ENCODE measurements around the gene ALPI. TPM values are rescaled to one million over a fixed set of nuclear protein-coding genes. Genes with fewer than 3 reads are reported as not detected.
"Not testable (repeated sequence)": the region's sequence is repeated elsewhere in the genome, so short reads cannot be mapped to it uniquely, and the experiment has no call there.

The ALPI gene
- total RNA-seq, 2 experiments from 2014 or later = not detected

DNA sequence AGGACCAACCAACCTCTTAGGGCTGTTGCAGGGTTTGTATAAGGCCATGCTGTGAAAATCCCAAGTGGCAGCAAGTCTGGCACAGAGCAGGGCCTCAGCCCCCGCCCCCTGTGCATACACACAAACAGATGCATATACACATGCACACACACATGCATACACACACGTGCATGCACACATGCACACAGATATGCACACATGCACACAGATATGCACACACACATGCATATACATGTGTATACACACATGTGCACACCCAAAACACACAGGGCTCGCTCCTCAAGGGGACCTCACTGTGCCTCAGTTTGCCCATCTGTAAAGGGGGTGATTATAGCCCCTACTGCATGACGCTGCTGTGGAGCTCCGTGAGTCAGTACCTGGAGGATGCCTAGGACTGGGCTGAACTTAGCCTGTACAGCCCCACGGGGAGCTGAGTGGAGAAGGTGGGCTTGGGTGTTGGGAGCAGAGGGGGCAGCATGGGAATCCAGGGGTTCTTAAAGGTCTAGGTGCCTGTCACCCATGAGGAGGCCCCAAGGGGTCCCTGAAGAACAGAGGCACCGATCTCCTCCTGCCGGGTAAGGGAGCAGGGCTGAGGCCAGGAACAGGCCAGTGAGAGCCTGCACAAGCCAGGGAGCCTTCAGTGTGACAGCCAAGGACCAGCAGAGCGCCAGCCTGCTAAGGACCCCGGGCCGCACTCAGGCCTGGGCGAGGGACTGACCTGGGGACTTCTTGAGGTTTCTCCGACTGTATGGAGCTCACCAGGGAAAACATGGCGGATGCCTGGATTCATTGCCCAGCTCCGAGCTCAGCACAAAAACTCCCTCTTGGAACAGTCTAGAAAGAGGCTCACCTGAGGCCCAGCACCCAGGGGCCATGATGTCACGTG, 24.0 kb upstream of the ALPI start:
- Histone ChIP-seq H3K9me3 (ENCODE audit: control insufficient read depth in 1 of 2, insufficient read depth in 1 of 2, low read length in 2 of 2) (peaks cover 0 to 6% of the 10 kb centered on the region in 2 experiments), H3K4me1 (ENCODE audit: insufficient read depth, low read length) (no peaks in the 10 kb centered on the region), H3K27ac (ENCODE audit: low read depth in 1 of 2, low read length in 2 of 2) (no peak overlapping the region), H3K36me3 (ENCODE audit: insufficient read depth, low read length) (no peaks in the 10 kb centered on the region), H3K4me3 (ENCODE audit: low read length) (no peak overlapping the region), H3K27me3 (ENCODE audit: control insufficient read depth in 1 of 2, insufficient read depth in 2 of 2, low read length in 2 of 2) (peaks cover 0 to 3% of the 10 kb centered on the region in 2 experiments)
- no peaks in the 10 kb centered on the region for H3K4me1 Mint-ChIP-seq (ENCODE audit: low read depth)
- no peak for DNase-seq
- no peaks in the 10 kb centered on the region for H3K27me3 Mint-ChIP-seq
- H3K9me3 Mint-ChIP-seq = no peaks in the 10 kb centered on the region
- intact Hi-C loops (cut with DNase I, micrococcal nuclease) = no loop called here
- no peak overlapping the region for H3K27ac Mint-ChIP-seq
- POLR2A ChIA-PET = no interaction called here
- TF ChIP-seq, protein P1, sequence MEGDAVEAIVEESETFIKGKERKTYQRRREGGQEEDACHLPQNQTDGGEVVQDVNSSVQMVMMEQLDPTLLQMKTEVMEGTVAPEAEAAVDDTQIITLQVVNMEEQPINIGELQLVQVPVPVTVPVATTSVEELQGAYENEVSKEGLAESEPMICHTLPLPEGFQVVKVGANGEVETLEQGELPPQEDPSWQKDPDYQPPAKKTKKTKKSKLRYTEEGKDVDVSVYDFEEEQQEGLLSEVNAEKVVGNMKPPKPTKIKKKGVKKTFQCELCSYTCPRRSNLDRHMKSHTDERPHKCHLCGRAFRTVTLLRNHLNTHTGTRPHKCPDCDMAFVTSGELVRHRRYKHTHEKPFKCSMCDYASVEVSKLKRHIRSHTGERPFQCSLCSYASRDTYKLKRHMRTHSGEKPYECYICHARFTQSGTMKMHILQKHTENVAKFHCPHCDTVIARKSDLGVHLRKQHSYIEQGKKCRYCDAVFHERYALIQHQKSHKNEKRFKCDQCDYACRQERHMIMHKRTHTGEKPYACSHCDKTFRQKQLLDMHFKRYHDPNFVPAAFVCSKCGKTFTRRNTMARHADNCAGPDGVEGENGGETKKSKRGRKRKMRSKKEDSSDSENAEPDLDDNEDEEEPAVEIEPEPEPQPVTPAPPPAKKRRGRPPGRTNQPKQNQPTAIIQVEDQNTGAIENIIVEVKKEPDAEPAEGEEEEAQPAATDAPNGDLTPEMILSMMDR (IDR thresholded peaks at IDR 0.05) = no peak
- CTCF ChIA-PET = no interaction called here
- H3K4me3 Mint-ChIP-seq = no peak overlapping the region
- H3K36me3 Mint-ChIP-seq (ENCODE audit: low read depth) = no peaks in the 10 kb centered on the region
- no peak for ATAC-seq (ENCODE audit: poor library complexity)

DNA sequence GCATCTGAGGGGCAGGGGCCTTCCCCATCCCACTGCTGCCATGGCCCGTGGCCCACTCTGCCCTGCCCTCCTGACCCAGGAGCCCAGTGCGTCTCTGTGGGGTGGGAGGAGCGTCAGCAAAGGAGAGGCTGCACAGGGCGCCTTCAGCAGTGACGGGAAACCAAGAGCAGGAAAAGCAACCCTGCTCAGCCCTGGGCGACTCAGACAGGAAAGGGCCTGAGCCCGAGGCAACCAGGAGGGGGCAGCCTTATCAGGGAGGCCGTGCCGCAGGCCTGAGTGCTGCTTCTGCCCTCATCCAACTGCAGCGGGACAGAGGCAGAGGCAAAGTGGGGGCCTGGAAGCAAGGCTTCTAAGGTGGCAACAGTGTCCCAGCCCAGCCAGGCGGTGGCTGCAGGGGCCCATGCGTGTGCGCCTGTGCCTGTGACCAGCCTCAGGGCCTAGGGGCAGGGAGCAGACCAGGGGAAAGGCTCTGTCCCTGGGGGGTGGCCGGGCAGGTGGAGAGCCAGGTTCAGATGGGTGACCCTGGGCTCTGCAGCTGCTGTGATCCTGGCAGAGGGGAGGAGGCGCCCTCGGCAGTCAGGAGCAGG, 23.3 kb upstream of the ALPI start:
- Mint-ChIP-seq H3K36me3 (ENCODE audit: low read depth) (no peaks in the 10 kb centered on the region), H3K4me3 (no peak overlapping the region), H3K4me1 (ENCODE audit: low read depth) (no peaks in the 10 kb centered on the region), H3K9me3 (no peaks in the 10 kb centered on the region), H3K27ac (no peak overlapping the region), H3K27me3 (no peaks in the 10 kb centered on the region)
- ChIA-PET POLR2A (no interaction called here), CTCF (interaction anchor here (1.1 kb wide), 1 partner anchor 8 kb away, joined by 3 read pairs; no protein-coding TSS in a partner anchor)
- no peaks in the 10 kb centered on the region for H3K36me3 ChIP-seq (ENCODE audit: insufficient read depth, low read length)
- H3K27ac ChIP-seq (ENCODE audit: low read depth in 1 of 2, low read length in 2 of 2) = no peak overlapping the region
- no peaks in the 10 kb centered on the region for H3K27me3 ChIP-seq (ENCODE audit: control insufficient read depth in 1 of 2, insufficient read depth in 2 of 2, low read length in 2 of 2)
- no peaks in the 10 kb centered on the region for H3K4me1 ChIP-seq (ENCODE audit: insufficient read depth, low read length)
- TF ChIP-seq, protein P1 (IDR thresholded peaks at IDR 0.05) = no peak
- peaks cover 0 to 6% of the 10 kb centered on the region in 2 experiments for H3K9me3 ChIP-seq (ENCODE audit: control insufficient read depth in 1 of 2, insufficient read depth in 1 of 2, low read length in 2 of 2)
- no peak for DNase-seq
- intact Hi-C loops (cut with DNase I, micrococcal nuclease) = no loop called here
- H3K4me3 ChIP-seq (ENCODE audit: low read length) = no peak overlapping the region
- no peak for ATAC-seq (ENCODE audit: poor library complexity)

GRCh38 chr2:232433622-232434021, 22.3 kb upstream of the ALPI start:
- H3K36me3 ChIP-seq (ENCODE audit: insufficient read depth, low read length); H3K9me3 ChIP-seq (ENCODE audit: control insufficient read depth in 1 of 2, insufficient read depth in 1 of 2, low read length in 2 of 2); ATAC-seq (ENCODE audit: poor library complexity); POLR2A ChIA-PET; intact Hi-C loops (cut with DNase I, micrococcal nuclease); H3K4me1 Mint-ChIP-seq (ENCODE audit: low read depth); H3K4me3 Mint-ChIP-seq; H3K4me3 ChIP-seq (ENCODE audit: low read length); H3K27ac Mint-ChIP-seq; H3K27me3 ChIP-seq (ENCODE audit: control insufficient read depth in 1 of 2, insufficient read depth in 2 of 2, low read length in 2 of 2); H3K27ac ChIP-seq (ENCODE audit: low read depth in 1 of 2, low read length in 2 of 2); DNase-seq; H3K27me3 Mint-ChIP-seq; H3K9me3 Mint-ChIP-seq; H3K4me1 ChIP-seq (ENCODE audit: insufficient read depth, low read length); H3K36me3 Mint-ChIP-seq (ENCODE audit: low read depth): not testable (repeated sequence)
- CTCF ChIA-PET = interaction anchor here (1.1 kb wide), 1 partner anchor 9 kb away, joined by 3 read pairs; no protein-coding TSS in a partner anchor

All from CD4-positive, alpha-beta T cell (primary cell).